ENCODE measurements around the gene MICALL1.

Gene MICALL1

DNA sequence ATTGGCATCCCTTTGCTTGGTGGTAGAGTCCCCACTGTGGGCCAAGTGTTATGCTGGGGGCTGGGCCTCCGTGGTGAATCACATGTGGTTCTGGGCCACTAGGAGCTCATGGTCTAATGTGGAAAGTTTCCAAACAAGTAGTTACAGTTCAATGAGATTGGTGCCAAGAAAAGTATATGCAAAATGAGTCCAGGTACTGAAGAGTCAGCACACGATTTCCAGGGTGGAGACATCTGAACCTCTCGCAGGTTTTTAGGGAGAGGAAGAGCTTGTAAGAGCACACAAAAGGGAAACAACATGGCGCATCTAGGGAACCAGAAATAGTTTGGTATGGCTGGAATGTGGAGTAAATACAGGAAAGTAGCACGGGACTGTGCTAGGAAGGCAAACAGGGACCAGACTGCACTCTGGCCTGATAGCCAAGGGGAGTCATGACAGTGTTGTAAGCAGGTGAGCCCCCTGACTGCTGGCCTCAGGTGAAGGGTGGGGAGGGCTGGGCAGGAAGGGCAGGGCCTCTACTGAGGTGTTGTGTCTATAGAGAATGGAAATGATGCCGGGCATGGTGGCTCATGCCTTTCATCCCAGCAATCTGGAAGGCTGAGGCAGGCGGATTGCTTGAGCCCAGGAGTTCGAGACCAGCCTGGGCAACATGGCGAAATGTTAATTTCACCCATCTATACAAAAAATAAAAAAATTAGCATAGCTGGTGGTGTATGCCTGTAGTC is 60.0 kb downstream of the MICALL1 start:
- Histone ChIP-seq H2BK5ac (ENCODE audit: low read length) (peak overlapping the region; percentile 57), H2BK15ac (ENCODE audit: low read length) (no peak overlapping the region), H3K9ac (ENCODE audit: low read depth, low read length, poor library complexity) (peak overlapping the region; percentile 61), H2AK5ac (ENCODE audit: low read depth, low read length) (no peak overlapping the region), H3K14ac (ENCODE audit: low read length) (no peak overlapping the region), H2BK120ac (ENCODE audit: low read depth, low read length) (no peak overlapping the region), H3K27ac (replicated peaks; ENCODE audit: low read length) (no peak overlapping the region), H4K91ac (ENCODE audit: low read depth, low read length, poor library complexity) (no peak overlapping the region), H3K4me3 (ENCODE audit: low read length in 2 of 2) (no peak overlapping the region), H3K4me1 (ENCODE audit: control insufficient read depth in 2 of 2, insufficient read depth in 1 of 2, low read depth in 1 of 2, low read length in 2 of 2) (peaks cover 4 to 21% of the 10 kb centered on the region in 2 donors), H3K36me3 (replicated peaks in 1 of 2; ENCODE audit: control insufficient read depth in 2 of 2, insufficient read depth in 2 of 2, low read length in 2 of 2) (peaks cover 22 to 76% of the 10 kb centered on the region in 2 donors), H3K4me2 (ENCODE audit: insufficient read depth, low read length, poor library complexity, severe bottlenecking) (no peak overlapping the region), H4K8ac (ENCODE audit: low read depth, low read length) (peak overlapping the region; percentile 83), H2BK12ac (ENCODE audit: low read length) (no peak overlapping the region), H3K18ac (ENCODE audit: low read length) (peak overlapping the region; percentile 13), H3K4ac (ENCODE audit: low read length) (no peak overlapping the region), H3K79me1 (ENCODE audit: low read depth, low read length) (peaks cover 3% of the 10 kb centered on the region), H3K23ac (ENCODE audit: low read depth, low read length, poor library complexity) (no peak overlapping the region), H2AFZ (ENCODE audit: low read length) (no peak overlapping the region), H3K9me3 (replicated peaks in 1 of 2; ENCODE audit: control insufficient read depth in 2 of 2, insufficient read depth in 1 of 2, low read depth in 1 of 2, low read length in 2 of 2) (no peaks in the 10 kb centered on the region), H3K27me3 (ENCODE audit: control insufficient read depth in 3 of 3, insufficient read depth in 3 of 3, low read depth in 1 of 3, low read length in 3 of 3) (no peaks in the 10 kb centered on the region)
- no CpG with 5 or more reads among the region's 9 CpGs for WGBS, 2 donors (ENCODE audit: extremely low coverage in 2 of 2, insufficient read length in 2 of 2, insufficient replicate concordance in 1 of 2)
- no peak for DNase-seq (ENCODE audit: low spot score)

DNA sequence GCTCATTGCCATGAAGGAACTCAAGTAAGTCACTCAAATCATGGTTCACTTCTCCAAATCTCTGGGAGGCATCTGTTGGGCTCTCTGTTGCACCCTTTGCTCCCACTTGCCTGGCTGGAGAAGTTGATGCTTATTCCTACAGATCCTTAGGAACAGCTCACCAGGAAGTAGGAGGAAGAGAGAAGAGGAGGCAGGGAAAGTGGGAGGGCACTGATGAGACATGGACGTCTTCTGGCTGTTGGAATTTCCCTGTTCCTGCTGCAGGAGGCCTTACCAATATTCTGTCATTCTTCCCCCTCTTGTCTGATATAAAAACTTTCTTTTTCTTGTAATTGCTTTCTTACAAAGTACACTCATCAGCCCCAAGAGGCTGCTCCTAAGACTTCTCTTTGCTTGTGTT is 61.0 kb downstream of the MICALL1 start:
- Histone ChIP-seq H3K4ac (ENCODE audit: low read length) (no peak overlapping the region), H3K18ac (ENCODE audit: low read length) (no peak overlapping the region), H3K23ac (ENCODE audit: low read depth, low read length, poor library complexity) (no peak overlapping the region), H2BK5ac (ENCODE audit: low read length) (peak overlapping the region; percentile 57), H3K4me1 (ENCODE audit: control insufficient read depth in 2 of 2, insufficient read depth in 1 of 2, low read depth in 1 of 2, low read length in 2 of 2) (peaks cover 9 to 28% of the 10 kb centered on the region in 2 donors), H3K9me3 (replicated peaks in 1 of 2; ENCODE audit: control insufficient read depth in 2 of 2, insufficient read depth in 1 of 2, low read depth in 1 of 2, low read length in 2 of 2) (no peaks in the 10 kb centered on the region), H2BK15ac (ENCODE audit: low read length) (no peak overlapping the region), H3K79me1 (ENCODE audit: low read depth, low read length) (peaks cover 3% of the 10 kb centered on the region), H3K36me3 (replicated peaks in 1 of 2; ENCODE audit: control insufficient read depth in 2 of 2, insufficient read depth in 2 of 2, low read length in 2 of 2) (peaks cover 15 to 66% of the 10 kb centered on the region in 2 donors), H3K4me2 (ENCODE audit: insufficient read depth, low read length, poor library complexity, severe bottlenecking) (no peak overlapping the region), H4K8ac (ENCODE audit: low read depth, low read length) (no peak overlapping the region), H3K27ac (replicated peaks; ENCODE audit: low read length) (peak overlapping the region; percentile 83), H2AK5ac (ENCODE audit: low read depth, low read length) (no peak overlapping the region), H3K27me3 (ENCODE audit: control insufficient read depth in 3 of 3, insufficient read depth in 3 of 3, low read depth in 1 of 3, low read length in 3 of 3) (no peaks in the 10 kb centered on the region), H4K91ac (ENCODE audit: low read depth, low read length, poor library complexity) (no peak overlapping the region), H3K9ac (ENCODE audit: low read depth, low read length, poor library complexity) (peak overlapping the region; percentile 25), H2BK12ac (ENCODE audit: low read length) (peak overlapping the region; percentile 50), H3K4me3 (ENCODE audit: low read length in 2 of 2) (no peak overlapping the region), H2AFZ (ENCODE audit: low read length) (no peak overlapping the region), H3K14ac (ENCODE audit: low read length) (no peak overlapping the region), H2BK120ac (ENCODE audit: low read depth, low read length) (no peak overlapping the region)
- no CpG with 5 or more reads among the region's 1 CpG for WGBS, 2 donors (ENCODE audit: extremely low coverage in 2 of 2, insufficient read length in 2 of 2, insufficient replicate concordance in 1 of 2)
- no peak for DNase-seq (ENCODE audit: low spot score)

DNA sequence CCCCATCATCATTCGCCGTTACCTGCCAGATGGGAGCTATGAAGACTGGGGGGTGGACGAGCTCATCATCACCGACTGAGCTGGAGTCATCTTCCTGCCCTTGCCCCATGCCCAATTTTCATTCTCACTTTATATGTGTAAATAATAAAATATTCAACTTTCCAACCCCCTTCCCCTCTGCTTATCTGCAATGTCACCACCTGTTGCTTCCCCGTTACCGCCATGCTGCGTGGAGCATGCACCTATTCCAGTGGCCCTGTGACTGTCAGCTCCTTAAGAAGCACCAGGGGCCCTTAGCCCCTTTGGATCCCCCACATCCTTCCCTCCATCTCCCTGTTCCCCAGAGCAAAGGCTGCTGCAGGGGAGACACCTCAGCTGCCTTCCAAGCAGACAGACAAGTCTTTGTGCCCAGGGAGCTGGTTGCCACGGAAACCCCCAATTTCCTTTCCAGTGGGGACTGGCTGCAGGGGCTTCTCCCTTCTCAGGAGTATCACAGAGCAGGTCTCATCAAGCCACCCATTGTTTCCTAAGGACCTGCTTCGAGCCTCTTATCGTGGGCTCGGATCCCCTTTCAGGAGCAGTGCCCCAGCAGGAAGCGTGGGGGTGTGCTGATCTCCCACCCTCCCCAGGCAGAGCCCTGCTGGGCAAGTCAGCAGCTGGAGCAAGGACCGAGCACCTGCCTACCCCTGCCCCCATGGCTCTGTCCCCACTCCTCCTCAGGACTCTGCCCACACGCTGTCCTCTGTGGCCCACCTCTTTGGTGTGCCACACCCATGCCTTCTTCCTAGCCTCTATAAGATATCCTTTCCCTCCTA is 61.7 kb downstream of the MICALL1 start:
- H3K27ac ChIP-seq (replicated peaks; ENCODE audit: low read length), result peak overlapping the region; percentile 83
- peaks cover 13 to 69% of the 10 kb centered on the region in 2 donors for H3K36me3 ChIP-seq (replicated peaks in 1 of 2; ENCODE audit: control insufficient read depth in 2 of 2, insufficient read depth in 2 of 2, low read length in 2 of 2)
- H2AK5ac ChIP-seq (ENCODE audit: low read depth, low read length), result peak overlapping the region; percentile 33
- H2AFZ ChIP-seq (ENCODE audit: low read length), result no peak overlapping the region
- no peaks in the 10 kb centered on the region for H3K9me3 ChIP-seq (replicated peaks in 1 of 2; ENCODE audit: control insufficient read depth in 2 of 2, insufficient read depth in 1 of 2, low read depth in 1 of 2, low read length in 2 of 2)
- H3K4me3 ChIP-seq (ENCODE audit: low read length in 2 of 2), result no peak overlapping the region
- H2BK5ac ChIP-seq (ENCODE audit: low read length), result peak overlapping the region; percentile 89
- WGBS, 2 donors (ENCODE audit: extremely low coverage in 2 of 2, insufficient read length in 2 of 2, insufficient replicate concordance in 1 of 2), result no CpG with 5 or more reads among the region's 14 CpGs
- peaks cover 4% of the 10 kb centered on the region for H3K79me1 ChIP-seq (ENCODE audit: low read depth, low read length)
- no peaks in the 10 kb centered on the region for H3K27me3 ChIP-seq (ENCODE audit: control insufficient read depth in 3 of 3, insufficient read depth in 3 of 3, low read depth in 1 of 3, low read length in 3 of 3)
- H3K9ac ChIP-seq (ENCODE audit: low read depth, low read length, poor library complexity), result peak overlapping the region; percentile 67
- peak overlapping the region; percentile 14 for H3K4ac ChIP-seq (ENCODE audit: low read length)
- H3K4me2 ChIP-seq (ENCODE audit: insufficient read depth, low read length, poor library complexity, severe bottlenecking), result peak overlapping the region; percentile 21
- no peak overlapping the region for H4K8ac ChIP-seq (ENCODE audit: low read depth, low read length)
- peaks cover 9 to 30% of the 10 kb centered on the region in 2 donors for H3K4me1 ChIP-seq (ENCODE audit: control insufficient read depth in 2 of 2, insufficient read depth in 1 of 2, low read depth in 1 of 2, low read length in 2 of 2)
- H3K14ac ChIP-seq (ENCODE audit: low read length), result no peak overlapping the region
- no peak overlapping the region for H4K91ac ChIP-seq (ENCODE audit: low read depth, low read length, poor library complexity)
- no peak for DNase-seq (ENCODE audit: low spot score)
- no peak overlapping the region for H2BK120ac ChIP-seq (ENCODE audit: low read depth, low read length)
- no peak overlapping the region for H2BK12ac ChIP-seq (ENCODE audit: low read length)
- peak overlapping the region; percentile 92 for H3K18ac ChIP-seq (ENCODE audit: low read length)
- H3K23ac ChIP-seq (ENCODE audit: low read depth, low read length, poor library complexity), result no peak overlapping the region
- H2BK15ac ChIP-seq (ENCODE audit: low read length), result peak overlapping the region; percentile 46
